GM19099 (cell line): ENCODE measurements around the gene HES4.
A peak's percentile ranks its signal among the peaks of the same experiment; 100 is the strongest.

Experiments
- POLR2A ChIP-seq: IDR thresholded peaks from 3 replicates; pipeline ENCODE4 v1.6.1; 2011; ENCODE audit warnings: low read depth; ENCODE audit not compliant: insufficient read length; ENCODE audit errors: extremely low read depth

HES4 gene

GRCh38 chr1:960363-961131 is 39.4 kb downstream of the HES4 start, which contains the start of gene KLHL17:
Gene KLHL17, plus strand, starts transcription at chr1:960584. Its CDS starts 110 bp downstream, at chr1:960694.
- peak; percentile 39 for TF ChIP-seq POLR2A

- no peak for TF ChIP-seq POLR2A
Observed at GRCh38 chr1:959731-960362, 40.0 kb downstream of the HES4 start.

- peak; percentile 82 for TF ChIP-seq POLR2A
Observed at GRCh38 chr1:958823-959730, 40.8 kb downstream of the HES4 start, which contains the start of gene NOC2L. Gene NOC2L, minus strand, starts transcription at chr1:959256. Its CDS starts 16 bp downstream, at chr1:959240.

GRCh38 chr1:956636-957035 is 43.3 kb downstream of the HES4 start:
- no peak for TF ChIP-seq POLR2A

- TF ChIP-seq POLR2A, result no peak
Observed at GRCh38 chr1:955474-955873, 44.4 kb downstream of the HES4 start.

GRCh38 chr1:954927-955326 is 45.0 kb downstream of the HES4 start:
- TF ChIP-seq POLR2A, result no peak

- TF ChIP-seq POLR2A, result no peak
Observed at GRCh38 chr1:953524-954320, 46.2 kb downstream of the HES4 start.

GRCh38 chr1:952603-953002 is 47.3 kb downstream of the HES4 start:
- no peak for TF ChIP-seq POLR2A

GRCh38 chr1:952201-952600 is 47.7 kb downstream of the HES4 start:
- no peak for TF ChIP-seq POLR2A

GRCh38 chr1:951364-951763 is 48.5 kb downstream of the HES4 start:
- no peak for TF ChIP-seq POLR2A

GRCh38 chr1:950881-951280 is 49.0 kb downstream of the HES4 start:
- TF ChIP-seq POLR2A, result no peak

GRCh38 chr1:950268-950667 is 49.6 kb downstream of the HES4 start:
- no peak for TF ChIP-seq POLR2A
